Measurements from ENCODE around the gene NUDT8. TPM values are rescaled to one million over a fixed set of nuclear protein-coding genes. Genes with fewer than 3 reads are reported as not detected.

The NUDT8 gene
- total RNA-seq (1.9 TPM), polyA plus RNA-seq (1 to 10 TPM; 1.2 to 3.7 (median 2.6) TPM)

DNA sequence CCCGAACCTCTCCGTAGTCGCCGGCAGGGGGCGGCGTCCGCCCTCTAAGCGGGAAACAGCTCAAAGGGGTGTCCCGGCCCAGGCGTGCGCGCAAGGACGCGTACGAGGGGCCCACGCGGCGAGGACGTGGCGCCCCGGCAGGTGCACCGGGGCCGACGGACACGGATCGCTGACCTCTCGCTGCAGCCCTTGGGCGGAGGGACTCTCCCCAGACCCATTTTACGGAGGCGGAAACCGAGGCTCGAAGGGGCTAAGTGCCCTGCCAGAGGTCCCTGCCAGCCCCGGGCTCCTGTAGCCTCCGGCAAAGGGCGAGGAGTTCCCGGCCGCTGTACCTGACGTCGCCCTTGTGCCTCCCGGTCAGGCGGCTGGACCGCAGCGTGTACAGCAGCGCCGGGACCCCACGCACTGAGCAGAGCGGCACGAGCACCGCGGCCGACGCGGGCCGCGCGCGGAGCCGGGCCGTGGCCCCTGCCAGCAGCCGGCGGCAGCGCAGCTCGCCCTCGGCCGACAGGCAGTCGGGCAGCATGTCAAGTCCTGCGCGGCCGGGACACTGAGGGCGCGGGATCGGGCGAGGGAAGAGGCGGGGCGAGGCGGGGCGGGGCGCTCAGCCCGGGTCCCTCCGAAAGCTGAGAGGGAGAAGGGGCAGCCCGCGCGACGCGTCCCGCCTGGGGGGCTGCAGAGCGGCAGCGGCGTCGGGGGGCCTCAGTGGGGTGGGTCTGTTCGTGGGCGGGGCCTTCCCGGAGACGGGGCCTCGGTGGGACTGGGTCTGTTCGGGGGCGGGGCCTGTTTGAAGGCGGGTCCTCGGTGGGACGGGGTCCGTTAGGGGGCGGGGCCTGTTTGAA lies at the start of gene NUDT8:
TSS of gene NUDT8 (minus strand) at position 552 of the 842 bp plus-strand sequence. CDS start at position 526, 26 bp downstream.
- H3K9me3 ChIP-seq (ENCODE audit: control insufficient read depth in 2 of 2, low read length in 2 of 2): no peaks in the 10 kb centered on the region
- ATAC-seq (ENCODE audit: low read depth in 2 of 2): peak; percentile 60 to 66
- peak; percentile 76 to 92 (median 87) for DNase-seq
- peak within 1 kb of the TSS; percentile 92 for H3K27ac ChIP-seq (ENCODE audit: insufficient read depth, low read length, poor library complexity, severe bottlenecking)
- no peaks in the 10 kb centered on the region for H3K9me3 Mint-ChIP-seq
- H3K4me3 ChIP-seq (ENCODE audit: low read depth, low read length): no peak within 1 kb of the TSS
- H3K36me3 Mint-ChIP-seq: no peaks in the 10 kb centered on the region
- H3K4me1 Mint-ChIP-seq: peaks cover 5 to 11% (median 7%) of the 10 kb centered on the region in 4 donors
- H3K27me3 ChIP-seq (ENCODE audit: control insufficient read depth, insufficient read depth, low read length): no peaks in the 10 kb centered on the region
- H3K4me1 ChIP-seq (ENCODE audit: control insufficient read depth, insufficient read depth, low read length, poor library complexity, severe bottlenecking): peaks cover 19% of the 10 kb centered on the region
- peak within 1 kb of the TSS; percentile 83 to 96 (median 94) for H3K27ac Mint-ChIP-seq
- H3K27me3 Mint-ChIP-seq: no peaks in the 10 kb centered on the region
- no peaks in the 10 kb centered on the region for H3K36me3 ChIP-seq (ENCODE audit: control insufficient read depth, insufficient read depth, low read length)
- peak within 1 kb of the TSS; percentile 81 to 94 (median 90) for H3K4me3 Mint-ChIP-seq

- no peaks in the 10 kb centered on the region for H3K36me3 ChIP-seq (ENCODE audit: control insufficient read depth, insufficient read depth, low read length)
- no peaks in the 10 kb centered on the region for H3K4me1 ChIP-seq (ENCODE audit: control insufficient read depth, insufficient read depth, low read length, poor library complexity, severe bottlenecking)
- H3K36me3 Mint-ChIP-seq: no peaks in the 10 kb centered on the region
- no peaks in the 10 kb centered on the region for H3K4me1 Mint-ChIP-seq
- H3K27me3 Mint-ChIP-seq: peaks cover 18% of the 10 kb centered on the region
- H3K9me3 ChIP-seq (ENCODE audit: control insufficient read depth in 2 of 2, low read length in 2 of 2): no peaks in the 10 kb centered on the region
- DNase-seq (no peak), ATAC-seq (ENCODE audit: low read depth in 2 of 2) (no peak)
- no peak overlapping the region for H3K4me3 ChIP-seq (ENCODE audit: low read depth, low read length)
- no peak overlapping the region for H3K27ac ChIP-seq (ENCODE audit: insufficient read depth, low read length, poor library complexity, severe bottlenecking)
- no peak overlapping the region for H3K27ac Mint-ChIP-seq
- H3K4me3 Mint-ChIP-seq: no peak overlapping the region
- H3K27me3 ChIP-seq (ENCODE audit: control insufficient read depth, insufficient read depth, low read length): no peaks in the 10 kb centered on the region
- H3K9me3 Mint-ChIP-seq: peaks cover 0 to under 1% (median 0%) of the 10 kb centered on the region in 7 donors
Measured at GRCh38 chr11:67675058-67675747, 45.5 kb upstream of the NUDT8 start.

GRCh38 chr11:67674442-67674871 lies 44.7 kb upstream of the NUDT8 start, which contains the start of gene ALDH3B2:
Gene ALDH3B2, minus strand, starts transcription at chr11:67674623. Its CDS starts 7,688 bp downstream, at chr11:67666935.
- Histone ChIP-seq H3K27ac (ENCODE audit: insufficient read depth, low read length, poor library complexity, severe bottlenecking) (no peak within 1 kb of the TSS), H3K4me1 (ENCODE audit: control insufficient read depth, insufficient read depth, low read length, poor library complexity, severe bottlenecking) (no peaks in the 10 kb centered on the region), H3K4me3 (ENCODE audit: low read depth, low read length) (no peak within 1 kb of the TSS), H3K9me3 (ENCODE audit: control insufficient read depth in 2 of 2, low read length in 2 of 2) (no peaks in the 10 kb centered on the region), H3K27me3 (ENCODE audit: control insufficient read depth, insufficient read depth, low read length) (no peaks in the 10 kb centered on the region), H3K36me3 (ENCODE audit: control insufficient read depth, insufficient read depth, low read length) (no peaks in the 10 kb centered on the region)
- no peak within 1 kb of the TSS for H3K27ac Mint-ChIP-seq
- peaks cover 0 to 2% (median 0%) of the 10 kb centered on the region in 7 donors for H3K9me3 Mint-ChIP-seq
- no peaks in the 10 kb centered on the region for H3K36me3 Mint-ChIP-seq
- H3K4me1 Mint-ChIP-seq: no peaks in the 10 kb centered on the region
- ATAC-seq (ENCODE audit: low read depth in 2 of 2) (no peak), DNase-seq (no peak)
- peaks cover 18% of the 10 kb centered on the region for H3K27me3 Mint-ChIP-seq
- no peak within 1 kb of the TSS for H3K4me3 Mint-ChIP-seq

- H3K9me3 ChIP-seq (ENCODE audit: control insufficient read depth in 2 of 2, low read length in 2 of 2): no peaks in the 10 kb centered on the region
- no peak for ATAC-seq (ENCODE audit: low read depth in 2 of 2)
- H3K4me3 Mint-ChIP-seq: no peak overlapping the region
- H3K27ac ChIP-seq (ENCODE audit: insufficient read depth, low read length, poor library complexity, severe bottlenecking): no peak overlapping the region
- no peaks in the 10 kb centered on the region for H3K36me3 Mint-ChIP-seq
- no peaks in the 10 kb centered on the region for H3K4me1 ChIP-seq (ENCODE audit: control insufficient read depth, insufficient read depth, low read length, poor library complexity, severe bottlenecking)
- H3K27ac Mint-ChIP-seq: no peak overlapping the region
- no peak overlapping the region for H3K4me3 ChIP-seq (ENCODE audit: low read depth, low read length)
- DNase-seq: no peak
- H3K4me1 Mint-ChIP-seq: no peaks in the 10 kb centered on the region
- H3K36me3 ChIP-seq (ENCODE audit: control insufficient read depth, insufficient read depth, low read length): no peaks in the 10 kb centered on the region
- peaks cover 18% of the 10 kb centered on the region for H3K27me3 Mint-ChIP-seq
- peaks cover 0 to 2% (median 0%) of the 10 kb centered on the region in 7 donors for H3K9me3 Mint-ChIP-seq
- no peaks in the 10 kb centered on the region for H3K27me3 ChIP-seq (ENCODE audit: control insufficient read depth, insufficient read depth, low read length)
Measured at GRCh38 chr11:67673902-67674301, 44.2 kb upstream of the NUDT8 start.

DNA sequence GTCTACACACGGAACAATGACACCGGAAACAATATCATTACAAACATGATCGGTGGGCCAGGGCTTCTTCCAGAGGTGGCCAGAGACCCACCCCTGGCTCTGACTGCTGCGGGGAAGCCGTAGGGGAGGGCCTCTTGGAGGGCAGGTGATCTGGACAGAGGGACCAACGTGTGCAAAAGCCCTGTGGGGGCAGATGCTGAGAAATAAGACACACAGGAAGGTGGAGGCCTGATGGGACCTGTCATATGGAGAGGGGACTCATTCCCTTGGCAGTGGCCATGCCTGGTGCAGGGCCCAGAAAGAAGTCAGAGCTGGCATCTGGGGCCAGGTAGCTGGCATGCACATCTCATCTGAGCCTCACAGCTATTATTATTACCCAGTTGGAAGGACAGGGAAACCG lies 43.6 kb upstream of the NUDT8 start:
- H3K36me3 ChIP-seq (ENCODE audit: control insufficient read depth, insufficient read depth, low read length): no peaks in the 10 kb centered on the region
- H3K36me3 Mint-ChIP-seq: no peaks in the 10 kb centered on the region
- H3K4me1 Mint-ChIP-seq: no peaks in the 10 kb centered on the region
- H3K9me3 Mint-ChIP-seq: peaks cover 0 to 2% (median 0%) of the 10 kb centered on the region in 7 donors
- no peak overlapping the region for H3K27ac Mint-ChIP-seq
- no peak for DNase-seq
- H3K27me3 ChIP-seq (ENCODE audit: control insufficient read depth, insufficient read depth, low read length): no peaks in the 10 kb centered on the region
- peaks cover 18% of the 10 kb centered on the region for H3K27me3 Mint-ChIP-seq
- no peak overlapping the region for H3K27ac ChIP-seq (ENCODE audit: insufficient read depth, low read length, poor library complexity, severe bottlenecking)
- no peaks in the 10 kb centered on the region for H3K4me1 ChIP-seq (ENCODE audit: control insufficient read depth, insufficient read depth, low read length, poor library complexity, severe bottlenecking)
- no peak overlapping the region for H3K4me3 Mint-ChIP-seq
- ATAC-seq (ENCODE audit: low read depth in 2 of 2): no peak
- no peak overlapping the region for H3K4me3 ChIP-seq (ENCODE audit: low read depth, low read length)
- H3K9me3 ChIP-seq (ENCODE audit: control insufficient read depth in 2 of 2, low read length in 2 of 2): no peaks in the 10 kb centered on the region

- Histone ChIP-seq H3K4me1 (ENCODE audit: control insufficient read depth, insufficient read depth, low read length, poor library complexity, severe bottlenecking) (no peaks in the 10 kb centered on the region), H3K27ac (ENCODE audit: insufficient read depth, low read length, poor library complexity, severe bottlenecking) (no peak overlapping the region), H3K27me3 (ENCODE audit: control insufficient read depth, insufficient read depth, low read length) (no peaks in the 10 kb centered on the region), H3K36me3 (ENCODE audit: control insufficient read depth, insufficient read depth, low read length) (no peaks in the 10 kb centered on the region), H3K9me3 (ENCODE audit: control insufficient read depth in 2 of 2, low read length in 2 of 2) (no peaks in the 10 kb centered on the region), H3K4me3 (ENCODE audit: low read depth, low read length) (no peak overlapping the region)
- ATAC-seq (ENCODE audit: low read depth in 2 of 2): no peak
- DNase-seq: no peak
- peaks cover 0 to 2% (median 0%) of the 10 kb centered on the region in 7 donors for H3K9me3 Mint-ChIP-seq
- H3K27ac Mint-ChIP-seq: no peak overlapping the region
- H3K4me1 Mint-ChIP-seq: no peaks in the 10 kb centered on the region
- H3K27me3 Mint-ChIP-seq: peaks cover 9% of the 10 kb centered on the region
- no peaks in the 10 kb centered on the region for H3K36me3 Mint-ChIP-seq
- H3K4me3 Mint-ChIP-seq: no peak overlapping the region
Measured at GRCh38 chr11:67671211-67671520, 41.4 kb upstream of the NUDT8 start.

GRCh38 chr11:67670316-67671210 lies 40.8 kb upstream of the NUDT8 start:
- Histone ChIP-seq H3K4me3 (ENCODE audit: low read depth, low read length) (no peak overlapping the region), H3K9me3 (ENCODE audit: control insufficient read depth in 2 of 2, low read length in 2 of 2) (no peaks in the 10 kb centered on the region), H3K36me3 (ENCODE audit: control insufficient read depth, insufficient read depth, low read length) (no peaks in the 10 kb centered on the region), H3K4me1 (ENCODE audit: control insufficient read depth, insufficient read depth, low read length, poor library complexity, severe bottlenecking) (no peaks in the 10 kb centered on the region), H3K27ac (ENCODE audit: insufficient read depth, low read length, poor library complexity, severe bottlenecking) (no peak overlapping the region), H3K27me3 (ENCODE audit: control insufficient read depth, insufficient read depth, low read length) (no peaks in the 10 kb centered on the region)
- Mint-ChIP-seq H3K36me3 (no peaks in the 10 kb centered on the region), H3K4me1 (no peaks in the 10 kb centered on the region), H3K4me3 (no peak overlapping the region), H3K27ac (peak overlapping the region in 1 of 3 donors; percentile 20), H3K27me3 (peaks cover 9% of the 10 kb centered on the region), H3K9me3 (peaks cover 0 to 2% (median 0%) of the 10 kb centered on the region in 7 donors)
- ATAC-seq (ENCODE audit: low read depth in 2 of 2): no peak
- no peak for DNase-seq

Measured in CD4-positive, CD25-positive, alpha-beta regulatory T cell (primary cell).